ENCODE measurements around the gene ZFAND3. TPM values are rescaled to one million over a fixed set of nuclear protein-coding genes. Genes with fewer than 3 reads are reported as not detected.

ZFAND3 gene
- total RNA-seq, 4 donors from 2014 or later = 46.3 to 73.6 (median 49.3) TPM

- Histone ChIP-seq H3K4me1 (peaks cover 2 to 38% (median 13%) of the 10 kb centered on the region in 3 donors), H3K27ac (no peak overlapping the region), H3K27me3 (no peaks in the 10 kb centered on the region), H3K36me3 (no peaks in the 10 kb centered on the region), H3K4me3 (no peak overlapping the region), H3K9me3 (peaks cover 0 to 10% (median 0%) of the 10 kb centered on the region in 3 donors)
- no peak for ATAC-seq
- WGBS, 2 donors (ENCODE audit: low coverage in 1 of 2) = 30 to 57% methylated on average over 1 to 3 of the region's 4 CpGs
- TF ChIP-seq POLR2AphosphoS5 (IDR thresholded peaks at IDR 0.05) = peak; percentile 28
- no peak for TF ChIP-seq POLR2A (IDR thresholded peaks at IDR 0.05)
Observed at GRCh38 chr6:37971711-37972390, 152.3 kb downstream of the ZFAND3 start.

GRCh38 chr6:37972994-37973757, 153.6 kb downstream of the ZFAND3 start:
- H3K36me3 ChIP-seq = no peaks in the 10 kb centered on the region
- H3K4me3 ChIP-seq = no peak overlapping the region
- ATAC-seq = no peak
- H3K27me3 ChIP-seq = no peaks in the 10 kb centered on the region
- 45 to 69% methylated on average over 1 of the region's 1 CpG for WGBS, 2 donors (ENCODE audit: low coverage in 1 of 2)
- H3K9me3 ChIP-seq = peaks cover 0 to 10% (median 0%) of the 10 kb centered on the region in 3 donors
- TF ChIP-seq CTCF (IDR thresholded peaks at IDR 0.05) (no peak), POLR2A (IDR thresholded peaks at IDR 0.05) (no peak), EP300 (IDR thresholded peaks at IDR 0.05) (no peak), POLR2AphosphoS5 (IDR thresholded peaks at IDR 0.05) (no peak)
- peaks cover 2 to 34% (median 13%) of the 10 kb centered on the region in 3 donors for H3K4me1 ChIP-seq
- no peak overlapping the region for H3K27ac ChIP-seq

GRCh38 chr6:37974381-37974780, 154.9 kb downstream of the ZFAND3 start:
- WGBS, 2 donors (ENCODE audit: low coverage in 1 of 2) = 100% methylated on average over 1 to 4 of the region's 4 CpGs
- peaks cover 0 to 10% (median 0%) of the 10 kb centered on the region in 3 donors for H3K9me3 ChIP-seq
- no peak overlapping the region for H3K27ac ChIP-seq
- H3K27me3 ChIP-seq = no peaks in the 10 kb centered on the region
- TF ChIP-seq EP300 (IDR thresholded peaks at IDR 0.05) (no peak), CTCF (IDR thresholded peaks at IDR 0.05) (no peak), POLR2AphosphoS5 (IDR thresholded peaks at IDR 0.05) (no peak), POLR2A (IDR thresholded peaks at IDR 0.05) (no peak)
- H3K4me1 ChIP-seq = peaks cover 2 to 42% (median 13%) of the 10 kb centered on the region in 3 donors
- H3K4me3 ChIP-seq = no peak overlapping the region
- no peak for ATAC-seq
- no peaks in the 10 kb centered on the region for H3K36me3 ChIP-seq

GRCh38 chr6:37974943-37975342, 155.4 kb downstream of the ZFAND3 start:
- Histone ChIP-seq H3K36me3 (no peaks in the 10 kb centered on the region), H3K27me3 (no peaks in the 10 kb centered on the region), H3K27ac (no peak overlapping the region), H3K9me3 (peaks cover 0 to 10% (median 0%) of the 10 kb centered on the region in 3 donors), H3K4me3 (no peak overlapping the region), H3K4me1 (peaks cover 2 to 43% (median 17%) of the 10 kb centered on the region in 3 donors)
- TF ChIP-seq CTCF (IDR thresholded peaks at IDR 0.05) (no peak), POLR2AphosphoS5 (IDR thresholded peaks at IDR 0.05) (no peak), EP300 (IDR thresholded peaks at IDR 0.05) (no peak)
- 100% methylated on average over 1 of the region's 1 CpG for WGBS, 2 donors (ENCODE audit: low coverage in 1 of 2)
- ATAC-seq = no peak

- peaks cover 7 to 40% (median 20%) of the 10 kb centered on the region in 3 donors for H3K4me1 ChIP-seq
- ATAC-seq = no peak
- TF ChIP-seq EP300 (IDR thresholded peaks at IDR 0.05) (no peak), POLR2A (IDR thresholded peaks at IDR 0.05) (no peak), POLR2AphosphoS5 (IDR thresholded peaks at IDR 0.05) (no peak), CTCF (IDR thresholded peaks at IDR 0.05) (no peak)
Observed at GRCh38 chr6:37977715-37978114, 158.2 kb downstream of the ZFAND3 start.

More at GRCh38 chr6:37977715-37978114, 158.2 kb downstream of the ZFAND3 start:
- Histone ChIP-seq H3K27ac (no peak overlapping the region), H3K36me3 (no peaks in the 10 kb centered on the region), H3K4me3 (no peak overlapping the region), H3K27me3 (no peaks in the 10 kb centered on the region), H3K9me3 (peaks cover 0 to 10% (median 0%) of the 10 kb centered on the region in 3 donors)
- WGBS, 2 donors (ENCODE audit: low coverage in 1 of 2) = 83 to 88% methylated on average over 1 to 3 of the region's 3 CpGs
